ENCODE data around the gene CTF1.
"Not testable (repeated sequence)": the region's sequence is repeated elsewhere in the genome, so short reads cannot be mapped to it uniquely, and the experiment has no call there.

The CTF1 gene

DNA sequence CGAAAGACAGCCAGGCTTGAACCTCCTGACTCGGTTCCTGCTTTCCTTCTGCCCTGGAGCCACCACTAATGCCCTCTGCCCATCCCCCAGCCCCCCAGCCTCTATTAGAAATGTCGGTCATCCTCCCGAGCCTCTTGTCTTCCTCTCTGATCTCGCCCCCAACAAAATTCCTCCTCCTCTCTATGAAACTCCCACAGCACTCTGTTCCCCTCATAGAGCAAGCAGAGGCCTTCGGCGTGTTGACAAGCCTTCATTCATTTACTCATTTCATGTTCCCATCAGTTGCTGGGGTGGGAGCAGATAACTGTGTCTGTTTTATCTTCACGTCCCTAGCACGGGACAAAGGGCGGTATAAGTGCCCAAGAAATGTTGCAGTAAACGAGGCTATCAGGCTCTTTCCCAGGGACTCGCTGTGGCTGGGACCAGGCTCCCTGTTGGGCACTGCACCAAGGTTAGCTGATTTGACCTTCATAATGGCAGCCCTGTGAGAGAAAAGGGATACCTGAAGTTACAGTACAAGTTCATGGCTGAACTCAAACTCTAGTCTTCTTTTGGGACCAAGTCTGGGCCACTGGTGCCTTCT is 34.7 kb downstream of the CTF1 start:
- TF ChIP-seq, protein P1, sequence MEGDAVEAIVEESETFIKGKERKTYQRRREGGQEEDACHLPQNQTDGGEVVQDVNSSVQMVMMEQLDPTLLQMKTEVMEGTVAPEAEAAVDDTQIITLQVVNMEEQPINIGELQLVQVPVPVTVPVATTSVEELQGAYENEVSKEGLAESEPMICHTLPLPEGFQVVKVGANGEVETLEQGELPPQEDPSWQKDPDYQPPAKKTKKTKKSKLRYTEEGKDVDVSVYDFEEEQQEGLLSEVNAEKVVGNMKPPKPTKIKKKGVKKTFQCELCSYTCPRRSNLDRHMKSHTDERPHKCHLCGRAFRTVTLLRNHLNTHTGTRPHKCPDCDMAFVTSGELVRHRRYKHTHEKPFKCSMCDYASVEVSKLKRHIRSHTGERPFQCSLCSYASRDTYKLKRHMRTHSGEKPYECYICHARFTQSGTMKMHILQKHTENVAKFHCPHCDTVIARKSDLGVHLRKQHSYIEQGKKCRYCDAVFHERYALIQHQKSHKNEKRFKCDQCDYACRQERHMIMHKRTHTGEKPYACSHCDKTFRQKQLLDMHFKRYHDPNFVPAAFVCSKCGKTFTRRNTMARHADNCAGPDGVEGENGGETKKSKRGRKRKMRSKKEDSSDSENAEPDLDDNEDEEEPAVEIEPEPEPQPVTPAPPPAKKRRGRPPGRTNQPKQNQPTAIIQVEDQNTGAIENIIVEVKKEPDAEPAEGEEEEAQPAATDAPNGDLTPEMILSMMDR (IDR thresholded peaks at IDR 0.05; ENCODE audit: low read depth, low read length, missing control alignments), result no peak
- DNase-seq (ENCODE audit: extremely low read depth, low read depth), result no peak
- no peak overlapping the region for H3K4me3 ChIP-seq (replicated peaks; ENCODE audit: low read depth, low read length)

DNA sequence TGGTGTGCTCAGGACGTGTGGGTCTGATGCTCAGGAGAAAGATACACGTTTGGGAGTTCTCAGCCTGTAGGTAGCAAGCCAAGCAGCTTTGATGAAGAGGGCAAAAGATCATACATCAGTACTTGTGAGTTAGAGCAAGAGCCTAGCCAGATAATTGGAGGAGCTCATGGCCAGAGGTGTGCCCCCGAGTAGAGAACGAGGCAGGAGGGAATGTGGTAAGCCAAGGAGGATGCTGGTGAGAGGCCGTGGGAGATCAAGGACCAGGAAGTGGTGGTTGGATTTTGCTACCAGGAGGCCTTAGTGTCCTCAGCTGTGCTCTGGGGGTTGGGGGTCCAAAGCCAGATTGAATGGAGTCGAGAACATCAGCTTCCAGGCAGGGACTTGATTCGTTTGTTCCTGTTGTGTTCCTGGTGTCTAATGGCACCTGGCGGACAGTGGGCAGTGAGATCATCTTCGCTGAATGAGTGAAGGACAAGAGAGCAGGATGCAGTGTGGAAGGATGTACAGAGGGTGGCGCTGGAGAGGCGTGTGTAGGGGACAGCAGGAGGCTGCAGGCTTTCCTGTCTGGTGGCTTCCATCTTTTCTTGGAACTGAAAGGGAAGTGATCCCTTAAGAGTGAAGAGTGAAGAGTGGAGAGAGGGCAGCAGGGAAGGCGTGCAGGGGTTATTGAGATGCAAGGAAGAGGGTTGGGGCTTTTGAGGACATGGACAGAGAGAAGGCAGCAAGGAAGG is 38.6 kb downstream of the CTF1 start:
- TF ChIP-seq, protein P1 (IDR thresholded peaks at IDR 0.05; ENCODE audit: low read depth, low read length, missing control alignments), result peak; percentile 63
- DNase-seq (ENCODE audit: extremely low read depth, low read depth), result peak; percentile 37
- no peak overlapping the region for H3K4me3 ChIP-seq (replicated peaks; ENCODE audit: low read depth, low read length)

DNA sequence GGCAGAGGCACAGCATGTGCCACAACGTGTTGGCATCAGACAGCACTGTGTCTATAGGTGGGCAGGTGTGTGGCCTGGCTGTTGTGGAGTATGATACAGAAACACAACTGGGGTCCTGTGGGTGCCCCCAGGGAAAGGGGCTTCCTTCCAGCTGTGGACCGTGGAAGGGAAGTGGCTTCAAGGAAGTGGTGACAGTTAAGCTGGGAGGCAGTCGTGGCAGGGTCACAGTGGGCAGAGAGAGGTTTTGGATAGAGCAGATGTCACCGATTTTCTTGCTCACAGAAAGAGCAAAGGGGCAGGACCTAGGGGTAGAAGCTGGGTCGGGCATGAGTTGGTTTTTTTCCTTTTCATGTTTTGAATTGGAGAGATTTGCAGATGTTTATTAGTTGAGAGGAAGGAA is 41.3 kb downstream of the CTF1 start:
- DNase-seq (ENCODE audit: extremely low read depth, low read depth), result no peak
- no peak overlapping the region for H3K4me3 ChIP-seq (replicated peaks; ENCODE audit: low read depth, low read length)
- TF ChIP-seq, protein P1 (IDR thresholded peaks at IDR 0.05; ENCODE audit: low read depth, low read length, missing control alignments), result no peak

GRCh38 chr16:30939571-30939970 is 43.2 kb downstream of the CTF1 start:
- H3K4me3 ChIP-seq (replicated peaks; ENCODE audit: low read depth, low read length); DNase-seq (ENCODE audit: extremely low read depth, low read depth): not testable (repeated sequence)

GRCh38 chr16:30941600-30942425 is 45.4 kb downstream of the CTF1 start:
- no peak overlapping the region for H3K4me3 ChIP-seq (replicated peaks; ENCODE audit: low read depth, low read length)

DNA sequence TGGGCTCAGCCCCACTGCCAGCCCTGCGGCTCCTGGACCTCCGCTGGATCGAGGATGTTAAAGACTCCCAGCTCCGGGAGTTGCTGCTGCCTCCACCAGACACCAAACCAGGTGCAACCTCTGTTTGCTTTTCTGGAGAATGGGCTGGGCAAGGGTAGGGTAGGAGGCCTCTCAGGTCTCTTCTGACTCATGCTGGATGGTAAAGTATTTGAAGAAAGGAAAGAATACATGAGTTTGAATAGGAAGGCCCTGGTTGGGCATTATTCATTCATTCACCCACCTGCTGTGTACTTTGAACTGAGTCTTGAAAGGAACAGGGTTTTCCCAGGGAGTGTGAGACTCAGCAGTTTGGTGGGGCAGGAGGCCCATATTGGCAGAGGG is 46.0 kb downstream of the CTF1 start:
- no peak overlapping the region for H3K4me3 ChIP-seq (replicated peaks; ENCODE audit: low read depth, low read length)
- no peak for DNase-seq (ENCODE audit: extremely low read depth, low read depth)
- TF ChIP-seq, protein P1 (IDR thresholded peaks at IDR 0.05; ENCODE audit: low read depth, low read length, missing control alignments), result no peak

More at GRCh38 chr16:30941600-30942425, 45.4 kb downstream of the CTF1 start:
- DNase-seq (ENCODE audit: extremely low read depth, low read depth), result peak; percentile 51
- TF ChIP-seq, protein P1 (IDR thresholded peaks at IDR 0.05; ENCODE audit: low read depth, low read length, missing control alignments), result peak; percentile 92

GRCh38 chr16:30944352-30944751 is 47.9 kb downstream of the CTF1 start:
- TF ChIP-seq, protein P1 (IDR thresholded peaks at IDR 0.05; ENCODE audit: low read depth, low read length, missing control alignments), result no peak
- H3K4me3 ChIP-seq (replicated peaks; ENCODE audit: low read depth, low read length), result no peak overlapping the region
- DNase-seq (ENCODE audit: extremely low read depth, low read depth), result no peak
